ENCODE data around the gene QSOX1. TPM values are rescaled to one million over a fixed set of nuclear protein-coding genes. Genes with fewer than 3 reads are reported as not detected.
A peak's percentile ranks its signal among the peaks of the same experiment; 100 is the strongest.

The QSOX1 gene
- total RNA-seq, 1 donor from 2014 or later, result 156 TPM

GRCh38 chr1:180157108-180157507 is 2.4 kb downstream of the QSOX1 start:
- H3K4me1 ChIP-seq (ENCODE audit: insufficient read depth, low read length), result peaks cover 33% of the 10 kb centered on the region
- peak overlapping the region; percentile 34 for H3K9ac ChIP-seq (ENCODE audit: low read length)
- TF ChIP-seq CTCF (IDR thresholded peaks at IDR 0.05; ENCODE audit: insufficient read depth, low read depth, low read length) (no peak), EZH2 (IDR thresholded peaks at IDR 0.05; ENCODE audit: insufficient read depth, low read length) (no peak)
- Mint-ChIP-seq H3K4me3 (ENCODE audit: unreplicated experiment) (peak overlapping the region; percentile 63), H3K9me3 (ENCODE audit: unreplicated experiment) (no peaks in the 10 kb centered on the region), H3K27me3 (ENCODE audit: low read depth, unreplicated experiment) (no peaks in the 10 kb centered on the region), H3K27ac (ENCODE audit: unreplicated experiment) (peak overlapping the region; percentile 51), H3K36me3 (ENCODE audit: low read depth, unreplicated experiment) (peaks cover 2% of the 10 kb centered on the region), H3K4me1 (ENCODE audit: low read depth, unreplicated experiment) (peaks cover 22% of the 10 kb centered on the region)
- H3K27ac ChIP-seq (ENCODE audit: low read depth, low read length), result peak overlapping the region; percentile 73
- H3K4me3 ChIP-seq (ENCODE audit: insufficient read depth, low read depth, low read length), result peak overlapping the region; percentile 87
- FAIRE-seq, result no peak
- H3K9me3 ChIP-seq (ENCODE audit: insufficient read depth, low read depth, low read length), result no peaks in the 10 kb centered on the region
- peak; percentile 61 for DNase-seq (ENCODE audit: low read depth)
- peaks cover 55% of the 10 kb centered on the region for H4K20me1 ChIP-seq (ENCODE audit: insufficient read depth, low read length)
- no peak overlapping the region for H2AFZ ChIP-seq (ENCODE audit: low read depth, low read length)
- H3K36me3 ChIP-seq (ENCODE audit: insufficient read depth, low read length), result no peaks in the 10 kb centered on the region
- no peaks in the 10 kb centered on the region for H3K27me3 ChIP-seq (ENCODE audit: insufficient read depth, low read length)
- H3K79me2 ChIP-seq (ENCODE audit: insufficient read depth, low read length), result peaks cover 69% of the 10 kb centered on the region
- peak overlapping the region; percentile 98 for H3K4me2 ChIP-seq (ENCODE audit: low read length)

GRCh38 chr1:180157576-180158057 is 2.9 kb downstream of the QSOX1 start:
- H3K79me2 ChIP-seq (ENCODE audit: insufficient read depth, low read length), result peaks cover 74% of the 10 kb centered on the region
- Mint-ChIP-seq H3K27me3 (ENCODE audit: low read depth, unreplicated experiment) (no peaks in the 10 kb centered on the region), H3K9me3 (ENCODE audit: unreplicated experiment) (no peaks in the 10 kb centered on the region), H3K4me1 (ENCODE audit: low read depth, unreplicated experiment) (peaks cover 22% of the 10 kb centered on the region), H3K36me3 (ENCODE audit: low read depth, unreplicated experiment) (peaks cover 2% of the 10 kb centered on the region), H3K4me3 (ENCODE audit: unreplicated experiment) (no peak overlapping the region), H3K27ac (ENCODE audit: unreplicated experiment) (no peak overlapping the region)
- no peaks in the 10 kb centered on the region for H3K9me3 ChIP-seq (ENCODE audit: insufficient read depth, low read depth, low read length)
- peak overlapping the region; percentile 98 for H3K4me2 ChIP-seq (ENCODE audit: low read length)
- no peak overlapping the region for H2AFZ ChIP-seq (ENCODE audit: low read depth, low read length)
- peak overlapping the region; percentile 87 for H3K4me3 ChIP-seq (ENCODE audit: insufficient read depth, low read depth, low read length)
- DNase-seq (ENCODE audit: low read depth) (no peak), FAIRE-seq (no peak)
- H4K20me1 ChIP-seq (ENCODE audit: insufficient read depth, low read length), result peaks cover 60% of the 10 kb centered on the region
- H3K9ac ChIP-seq (ENCODE audit: low read length), result peak overlapping the region; percentile 34
- TF ChIP-seq CTCF (IDR thresholded peaks at IDR 0.05; ENCODE audit: insufficient read depth, low read depth, low read length) (no peak), EZH2 (IDR thresholded peaks at IDR 0.05; ENCODE audit: insufficient read depth, low read length) (no peak)
- no peaks in the 10 kb centered on the region for H3K36me3 ChIP-seq (ENCODE audit: insufficient read depth, low read length)
- H3K27me3 ChIP-seq (ENCODE audit: insufficient read depth, low read length), result no peaks in the 10 kb centered on the region
- H3K27ac ChIP-seq (ENCODE audit: low read depth, low read length), result peak overlapping the region; percentile 73
- H3K4me1 ChIP-seq (ENCODE audit: insufficient read depth, low read length), result peaks cover 30% of the 10 kb centered on the region

Data from astrocyte (in vitro differentiated cells and primary cell).